ENCODE results near the gene MAN1C1.

Gene MAN1C1

DNA sequence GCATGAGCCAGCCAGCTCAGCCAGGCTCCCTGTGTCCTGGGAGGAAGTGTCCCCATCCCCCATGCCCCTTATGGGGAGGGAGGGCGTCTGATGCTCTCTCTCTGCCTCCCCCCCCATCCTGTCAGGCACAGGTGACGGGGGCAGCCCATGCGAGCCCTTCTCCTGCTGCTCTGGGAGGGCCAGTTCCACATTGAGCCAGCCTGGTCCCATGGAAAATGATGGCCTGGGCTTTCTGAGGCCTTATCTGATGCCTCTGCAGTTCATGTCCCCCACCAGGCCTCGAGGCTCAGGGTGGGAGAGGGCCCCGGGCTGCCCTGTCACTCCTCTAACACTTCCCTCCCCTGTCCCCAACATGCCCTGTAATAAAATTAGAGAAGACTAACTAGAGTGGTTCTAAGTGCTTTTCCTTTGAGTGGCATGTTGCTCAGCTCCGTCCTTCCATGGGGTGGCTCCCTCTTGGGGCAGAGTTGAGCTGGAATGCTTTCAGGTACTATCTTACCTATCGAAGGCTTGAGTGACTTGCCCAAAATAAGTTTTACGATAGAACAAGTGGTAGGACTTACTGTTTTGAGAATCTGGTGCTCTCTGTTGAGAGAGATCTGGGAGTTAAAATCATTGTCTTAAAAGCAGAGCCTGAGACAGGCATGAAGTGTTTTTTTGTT, 201.4 kb downstream of the MAN1C1 start:
- H3K27ac ChIP-seq (ENCODE audit: low read depth, low read length) = 0 out of 2 replicates have a peak overlapping the region, but pooled peaks have one; percentile 2
- peak overlapping the region; percentile 88; the same call in 1 of the 2 replicates for H3K4me3 ChIP-seq (ENCODE audit: low read depth, low read length)
- H2AFZ ChIP-seq (ENCODE audit: low read length, unreplicated experiment) = no peak overlapping the region

DNA sequence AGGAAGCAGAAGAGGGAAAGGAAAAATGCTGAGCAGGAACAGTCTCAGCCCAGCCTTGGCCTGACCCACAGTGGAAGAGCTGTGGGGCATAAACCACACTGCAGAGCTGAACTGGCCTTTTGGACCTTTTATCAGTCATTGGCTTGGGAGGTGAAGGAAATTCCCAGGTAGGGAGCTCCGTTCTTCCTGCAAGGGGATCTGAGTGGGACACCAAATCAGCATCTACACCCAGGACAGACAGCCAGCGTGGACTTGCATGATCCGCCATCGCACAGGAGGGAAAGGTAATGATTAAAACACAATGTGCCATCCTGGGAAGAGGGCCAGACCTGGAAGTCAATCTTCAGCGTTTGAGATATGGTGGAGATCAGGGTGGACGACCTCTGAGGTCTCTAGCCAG, 202.0 kb downstream of the MAN1C1 start:
- H3K36me3 ChIP-seq (ENCODE audit: insufficient read depth, low read length) = no peaks in the 10 kb centered on the region
- 0 out of 2 replicates have a peak overlapping the region, but pooled peaks have one; percentile 2 for H3K27ac ChIP-seq (ENCODE audit: low read depth, low read length)
- peaks cover 29% of the 10 kb centered on the region for H3K4me1 ChIP-seq (ENCODE audit: control insufficient read depth, insufficient read depth, low read length, unreplicated experiment)
- H3K27me3 ChIP-seq (ENCODE audit: insufficient read depth, low read length) = no peaks in the 10 kb centered on the region
- H3K79me2 ChIP-seq (ENCODE audit: control insufficient read depth, insufficient read depth, low read length, unreplicated experiment) = peaks cover 34% of the 10 kb centered on the region
- H2AFZ ChIP-seq (ENCODE audit: low read length, unreplicated experiment) = no peak overlapping the region
- H3K4me3 ChIP-seq (ENCODE audit: low read depth, low read length) = peak overlapping the region; percentile 88

More for the DNA sequence above, 201.4 kb downstream of the MAN1C1 start:
- H3K27me3 ChIP-seq (ENCODE audit: insufficient read depth, low read length) = no peaks in the 10 kb centered on the region
- H3K4me1 ChIP-seq (ENCODE audit: control insufficient read depth, insufficient read depth, low read length, unreplicated experiment) = peaks cover 29% of the 10 kb centered on the region
- H3K79me2 ChIP-seq (ENCODE audit: control insufficient read depth, insufficient read depth, low read length, unreplicated experiment) = peaks cover 29% of the 10 kb centered on the region
- no peaks in the 10 kb centered on the region for H3K36me3 ChIP-seq (ENCODE audit: insufficient read depth, low read length)

DNA sequence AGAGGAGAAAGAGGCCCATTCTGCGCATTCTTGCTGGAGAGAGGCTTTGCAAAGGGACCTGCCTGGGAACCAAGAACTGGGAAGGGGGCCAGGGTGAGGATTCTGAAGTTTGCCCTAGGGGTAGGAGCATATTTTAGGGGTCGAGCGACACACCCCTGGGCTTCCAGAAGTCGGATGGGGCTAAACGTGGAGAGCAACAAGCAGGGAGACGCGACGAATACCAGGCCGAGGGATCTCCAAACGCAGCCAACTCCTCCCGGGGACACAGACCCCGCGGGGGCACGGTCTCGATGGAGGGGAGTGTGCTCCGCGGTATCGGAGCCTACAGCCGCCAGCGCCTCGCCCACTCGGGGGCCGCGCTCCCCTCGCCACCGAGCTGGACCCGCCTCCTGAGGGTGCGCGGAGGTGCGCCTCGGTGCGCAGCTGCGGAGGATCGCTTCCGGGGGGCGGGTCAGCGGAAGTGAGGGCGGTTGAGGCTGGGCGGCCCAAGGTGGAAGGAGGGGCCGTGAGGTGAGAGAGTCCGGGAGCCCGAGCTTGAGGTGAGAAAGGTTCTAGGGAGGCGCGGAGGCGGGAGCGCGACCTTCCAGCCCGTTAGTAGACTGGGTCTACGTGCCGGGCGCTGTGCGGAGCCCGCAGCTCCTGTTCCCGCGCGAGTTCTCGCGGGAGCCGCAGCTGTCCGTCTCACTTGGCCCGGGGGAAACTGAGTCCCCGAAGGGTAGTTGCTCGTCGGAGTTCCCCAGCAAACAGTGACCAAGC, 203.1 kb downstream of the MAN1C1 start, which contains the start of gene MTFR1L:
MTFR1L (plus strand) TSS at position 464 of the 756 bp plus-strand sequence. CDS start 3,151 bp downstream, outside the sequence.
- peak within 1 kb of the TSS; percentile 71 for H3K27ac ChIP-seq (ENCODE audit: low read depth, low read length)

DNA sequence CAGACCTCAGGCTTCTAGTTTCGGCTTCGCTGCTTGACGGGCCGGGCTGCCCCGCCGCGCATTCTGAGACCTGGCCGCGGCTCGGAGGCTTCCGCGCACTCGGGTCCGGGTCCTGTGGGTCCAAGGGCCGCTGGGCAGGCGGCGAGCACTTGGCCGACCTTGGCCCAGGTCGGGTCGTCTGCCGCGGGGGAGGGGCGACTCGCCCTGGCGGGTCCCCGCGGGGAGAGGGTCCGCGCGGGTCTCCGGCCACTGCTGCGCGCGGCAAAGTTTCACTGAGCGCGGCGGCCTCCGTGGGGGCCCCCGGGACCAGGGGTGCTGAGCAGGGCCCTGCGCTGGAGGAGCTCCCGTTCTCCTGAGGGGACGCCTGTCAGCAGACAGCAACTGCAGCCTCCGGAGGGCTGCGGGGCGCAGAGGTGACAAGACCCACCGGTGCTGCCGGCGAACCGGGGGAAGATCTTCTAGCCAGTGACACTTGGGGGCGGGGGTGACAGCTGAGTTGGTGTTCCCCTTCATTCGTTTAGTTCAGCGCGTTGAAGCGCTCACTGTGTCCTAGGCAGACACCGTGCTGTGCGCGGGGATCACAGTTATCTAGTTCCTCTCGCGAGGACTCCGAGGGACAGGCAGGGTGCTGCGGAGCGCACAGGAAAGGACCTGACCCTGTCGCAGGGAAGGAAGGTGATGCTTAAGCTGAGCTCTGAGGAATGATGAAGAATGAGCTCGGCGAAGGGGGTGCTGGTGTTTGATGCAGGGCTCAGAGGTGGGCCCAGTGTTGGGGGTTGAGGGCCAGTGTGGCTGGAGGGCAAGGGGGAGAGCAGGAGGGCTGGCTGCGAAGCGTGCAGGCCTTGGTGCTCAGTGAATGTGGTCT, 203.9 kb downstream of the MAN1C1 start:
- Histone ChIP-seq H3K27ac (ENCODE audit: low read depth, low read length) (peak overlapping the region; percentile 71), H3K27me3 (ENCODE audit: insufficient read depth, low read length) (no peaks in the 10 kb centered on the region), H2AFZ (ENCODE audit: low read length, unreplicated experiment) (peak overlapping the region; percentile 78), H3K36me3 (ENCODE audit: insufficient read depth, low read length) (no peaks in the 10 kb centered on the region), H3K79me2 (ENCODE audit: control insufficient read depth, insufficient read depth, low read length, unreplicated experiment) (peaks cover 34% of the 10 kb centered on the region), H3K4me1 (ENCODE audit: control insufficient read depth, insufficient read depth, low read length, unreplicated experiment) (peaks cover 29% of the 10 kb centered on the region), H3K4me3 (ENCODE audit: low read depth, low read length) (peak overlapping the region; percentile 88)

More for the DNA sequence above, 203.1 kb downstream of the MAN1C1 start, which contains the start of gene MTFR1L:
- Histone ChIP-seq H2AFZ (ENCODE audit: low read length, unreplicated experiment) (peak within 1 kb of the TSS; percentile 78), H3K79me2 (ENCODE audit: control insufficient read depth, insufficient read depth, low read length, unreplicated experiment) (peaks cover 34% of the 10 kb centered on the region), H3K27me3 (ENCODE audit: insufficient read depth, low read length) (no peaks in the 10 kb centered on the region), H3K4me1 (ENCODE audit: control insufficient read depth, insufficient read depth, low read length, unreplicated experiment) (peaks cover 29% of the 10 kb centered on the region), H3K36me3 (ENCODE audit: insufficient read depth, low read length) (no peaks in the 10 kb centered on the region), H3K4me3 (ENCODE audit: low read depth, low read length) (peak within 1 kb of the TSS; percentile 88)

DNA sequence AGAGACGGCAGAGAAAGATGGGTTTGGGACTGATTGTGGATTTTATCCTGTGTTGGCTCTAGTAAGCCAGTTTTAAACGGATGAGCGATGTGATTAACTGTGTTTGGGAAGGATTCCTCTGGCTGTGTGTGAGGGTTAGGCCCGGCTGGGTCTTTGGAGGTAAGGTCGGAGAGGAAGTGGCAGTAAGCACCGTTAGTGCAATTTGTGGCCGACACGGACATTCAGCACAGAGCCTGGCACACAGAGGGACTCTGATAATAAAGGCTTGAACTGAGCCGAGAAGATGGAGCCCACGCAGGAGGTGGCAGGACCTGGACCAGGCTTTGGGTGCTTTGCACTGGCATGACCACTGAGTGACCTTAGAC, 204.5 kb downstream of the MAN1C1 start:
- H3K27ac ChIP-seq (ENCODE audit: low read depth, low read length) = peak overlapping the region; percentile 6; the same call in 1 of the 2 replicates
- H3K36me3 ChIP-seq (ENCODE audit: insufficient read depth, low read length) = no peaks in the 10 kb centered on the region
- peaks cover 34% of the 10 kb centered on the region for H3K79me2 ChIP-seq (ENCODE audit: control insufficient read depth, insufficient read depth, low read length, unreplicated experiment)
- no peaks in the 10 kb centered on the region for H3K27me3 ChIP-seq (ENCODE audit: insufficient read depth, low read length)
- peak overlapping the region; percentile 88 for H3K4me3 ChIP-seq (ENCODE audit: low read depth, low read length)
- H2AFZ ChIP-seq (ENCODE audit: low read length, unreplicated experiment) = no peak overlapping the region
- H3K4me1 ChIP-seq (ENCODE audit: control insufficient read depth, insufficient read depth, low read length, unreplicated experiment) = peaks cover 29% of the 10 kb centered on the region

GRCh38 chr1:25821630-25822091, 205.1 kb downstream of the MAN1C1 start:
- Histone ChIP-seq H3K4me3 (ENCODE audit: low read depth, low read length) (peak overlapping the region; percentile 88), H3K79me2 (ENCODE audit: control insufficient read depth, insufficient read depth, low read length, unreplicated experiment) (peaks cover 34% of the 10 kb centered on the region)

DNA sequence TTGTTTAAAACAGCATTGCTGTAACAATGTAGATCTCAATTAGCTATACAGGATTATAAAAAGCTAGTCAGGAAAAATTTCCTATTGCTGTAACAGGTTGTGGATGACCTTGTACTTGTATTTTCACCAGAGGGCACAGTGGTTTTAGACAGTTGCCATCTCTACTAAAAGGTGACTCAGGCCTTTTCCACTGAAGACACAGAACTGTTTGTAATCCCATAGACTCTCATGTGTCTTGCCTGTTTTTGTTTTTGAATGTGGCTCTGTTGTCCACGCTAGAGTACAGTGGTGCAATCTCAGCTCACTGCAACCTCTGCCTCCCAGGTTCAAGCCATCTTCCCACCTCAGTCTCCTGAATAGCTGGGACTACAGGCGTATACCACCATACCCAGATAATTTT, 209.0 kb downstream of the MAN1C1 start:
- Histone ChIP-seq H3K27ac (ENCODE audit: low read depth, low read length) (no peak overlapping the region), H3K27me3 (ENCODE audit: insufficient read depth, low read length) (no peaks in the 10 kb centered on the region), H3K4me3 (ENCODE audit: low read depth, low read length) (no peak overlapping the region), H3K79me2 (ENCODE audit: control insufficient read depth, insufficient read depth, low read length, unreplicated experiment) (peaks cover 27% of the 10 kb centered on the region), H2AFZ (ENCODE audit: low read length, unreplicated experiment) (no peak overlapping the region), H3K36me3 (ENCODE audit: insufficient read depth, low read length) (peaks cover 22% of the 10 kb centered on the region; the same call in 1 of the 2 replicates), H3K4me1 (ENCODE audit: control insufficient read depth, insufficient read depth, low read length, unreplicated experiment) (peaks cover 13% of the 10 kb centered on the region)

More at GRCh38 chr1:25821630-25822091, 205.1 kb downstream of the MAN1C1 start:
- H3K4me1 ChIP-seq (ENCODE audit: control insufficient read depth, insufficient read depth, low read length, unreplicated experiment) = peaks cover 29% of the 10 kb centered on the region
- H3K27ac ChIP-seq (ENCODE audit: low read depth, low read length) = no peak overlapping the region
- H2AFZ ChIP-seq (ENCODE audit: low read length, unreplicated experiment) = no peak overlapping the region
- no peaks in the 10 kb centered on the region for H3K36me3 ChIP-seq (ENCODE audit: insufficient read depth, low read length)
- no peaks in the 10 kb centered on the region for H3K27me3 ChIP-seq (ENCODE audit: insufficient read depth, low read length)

DNA sequence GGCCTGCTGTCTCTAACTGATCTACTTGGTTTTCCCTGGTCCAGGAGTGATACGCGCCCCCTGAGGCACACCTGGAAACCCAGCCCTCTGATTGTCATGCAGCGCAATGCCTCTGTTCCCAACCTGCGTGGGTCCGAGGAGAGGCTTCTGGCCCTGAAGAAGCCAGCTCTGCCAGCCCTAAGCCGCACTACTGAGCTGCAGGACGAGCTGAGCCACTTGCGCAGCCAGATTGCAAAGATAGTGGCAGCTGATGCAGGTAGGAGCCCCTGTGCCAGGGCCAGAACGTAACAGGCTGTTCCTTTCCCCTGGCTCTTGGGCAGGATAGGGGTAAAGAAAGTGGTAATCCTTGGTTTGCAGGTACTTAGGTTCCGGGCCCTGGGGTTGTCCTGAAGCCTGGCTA, 210.0 kb downstream of the MAN1C1 start:
- H3K79me2 ChIP-seq (ENCODE audit: control insufficient read depth, insufficient read depth, low read length, unreplicated experiment) = peaks cover 18% of the 10 kb centered on the region
- peaks cover 6% of the 10 kb centered on the region for H3K4me1 ChIP-seq (ENCODE audit: control insufficient read depth, insufficient read depth, low read length, unreplicated experiment)
- no peak overlapping the region for H2AFZ ChIP-seq (ENCODE audit: low read length, unreplicated experiment)
- H3K27me3 ChIP-seq (ENCODE audit: insufficient read depth, low read length) = no peaks in the 10 kb centered on the region
- no peak overlapping the region for H3K27ac ChIP-seq (ENCODE audit: low read depth, low read length)
- no peak overlapping the region for H3K4me3 ChIP-seq (ENCODE audit: low read depth, low read length)
- H3K36me3 ChIP-seq (ENCODE audit: insufficient read depth, low read length) = peaks cover 29% of the 10 kb centered on the region; the same call in 1 of the 2 replicates

DNA sequence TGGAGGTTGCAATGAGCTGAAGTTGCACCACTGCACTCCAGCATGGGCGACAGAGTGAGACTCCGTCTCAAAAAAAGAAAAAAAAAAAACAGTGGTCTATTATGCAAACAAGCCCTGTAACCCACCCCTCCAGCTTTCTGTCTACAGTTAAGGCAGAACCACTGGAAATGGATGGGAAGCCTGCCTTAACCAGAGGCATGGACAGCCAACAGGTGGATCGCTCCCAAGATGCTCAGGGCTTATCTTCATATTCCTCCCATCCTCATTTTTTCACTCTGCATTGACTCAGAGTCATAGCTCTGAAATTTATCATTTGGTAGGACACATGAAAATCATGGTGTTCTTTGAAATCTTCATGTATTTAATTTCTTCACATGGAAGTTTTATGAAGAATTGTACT, 211.9 kb downstream of the MAN1C1 start:
- Histone ChIP-seq H2AFZ (ENCODE audit: low read length, unreplicated experiment) (no peak overlapping the region), H3K27me3 (ENCODE audit: insufficient read depth, low read length) (no peaks in the 10 kb centered on the region), H3K4me1 (ENCODE audit: control insufficient read depth, insufficient read depth, low read length, unreplicated experiment) (no peaks in the 10 kb centered on the region), H3K27ac (ENCODE audit: low read depth, low read length) (no peak overlapping the region), H3K36me3 (ENCODE audit: insufficient read depth, low read length) (peaks cover 41% of the 10 kb centered on the region), H3K79me2 (ENCODE audit: control insufficient read depth, insufficient read depth, low read length, unreplicated experiment) (peaks cover under 1% of the 10 kb centered on the region), H3K4me3 (ENCODE audit: low read depth, low read length) (no peak overlapping the region)

GRCh38 chr1:25829046-25829445, 212.5 kb downstream of the MAN1C1 start:
- Histone ChIP-seq H3K79me2 (ENCODE audit: control insufficient read depth, insufficient read depth, low read length, unreplicated experiment) (no peaks in the 10 kb centered on the region), H3K36me3 (ENCODE audit: insufficient read depth, low read length) (peaks cover 44% of the 10 kb centered on the region), H2AFZ (ENCODE audit: low read length, unreplicated experiment) (no peak overlapping the region), H3K4me3 (ENCODE audit: low read depth, low read length) (no peak overlapping the region), H3K27me3 (ENCODE audit: insufficient read depth, low read length) (no peaks in the 10 kb centered on the region), H3K4me1 (ENCODE audit: control insufficient read depth, insufficient read depth, low read length, unreplicated experiment) (no peaks in the 10 kb centered on the region), H3K27ac (ENCODE audit: low read depth, low read length) (no peak overlapping the region)

Data from ACC112 (cell line).